GM18909 (cell line): ENCODE results near the gene PIP.
"Not testable (repeated sequence)": the region's sequence is repeated elsewhere in the genome, so short reads cannot be mapped to it uniquely, and the experiment has no call there.

Experiments
- ATAC-seq: cut with Tn5 transposase; IDR thresholded peaks from one replicate; pipeline ENCODE4 v1.9.1; 2021; ENCODE audit warnings: mild to moderate bottlenecking; ENCODE audit not compliant: unreplicated experiment, poor library complexity

PIP gene, protein sequence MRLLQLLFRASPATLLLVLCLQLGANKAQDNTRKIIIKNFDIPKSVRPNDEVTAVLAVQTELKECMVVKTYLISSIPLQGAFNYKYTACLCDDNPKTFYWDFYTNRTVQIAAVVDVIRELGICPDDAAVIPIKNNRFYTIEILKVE

DNA sequence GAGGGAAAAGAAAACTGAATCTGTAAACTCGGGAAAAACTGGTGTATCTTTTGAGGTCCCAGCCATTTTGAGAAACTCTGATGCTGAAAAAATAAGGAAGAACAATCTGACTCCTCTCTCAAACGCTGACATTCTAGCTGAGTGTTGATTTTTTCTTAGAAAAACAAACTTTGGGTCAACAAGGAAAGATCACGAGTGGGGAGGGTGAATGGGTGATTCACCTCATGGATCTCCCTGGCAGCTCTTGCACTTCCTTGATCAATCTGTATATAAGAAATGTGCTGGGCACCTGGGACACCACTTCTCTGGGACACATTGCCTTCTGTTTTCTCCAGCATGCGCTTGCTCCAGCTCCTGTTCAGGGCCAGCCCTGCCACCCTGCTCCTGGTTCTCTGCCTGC lies at the start of gene PIP:
TSS of gene PIP (plus strand) at position 297 of the 400 bp plus-strand sequence. CDS start at position 337, 40 bp downstream.
- ATAC-seq = no peak

DNA sequence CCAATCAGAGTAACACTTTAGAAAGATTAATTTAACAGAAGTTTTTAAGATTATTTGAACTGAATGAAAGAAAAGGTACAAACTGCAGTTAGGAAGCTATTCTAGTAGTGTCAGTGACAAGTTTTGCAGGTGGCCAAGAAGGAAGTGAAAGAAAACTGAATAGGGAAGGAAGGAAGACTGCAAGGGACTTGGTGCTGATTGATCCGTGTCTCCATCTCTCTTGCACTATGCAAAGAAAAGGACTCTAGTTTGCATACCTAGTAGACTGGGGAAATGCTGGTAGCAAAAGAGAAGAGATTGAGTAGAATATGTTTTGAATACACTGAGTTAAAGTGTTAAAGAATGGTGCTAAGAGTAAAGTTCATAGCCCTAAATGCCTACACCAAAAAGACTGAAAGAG lies 46.8 kb upstream of the PIP start:
- peak; percentile 84 for ATAC-seq

DNA sequence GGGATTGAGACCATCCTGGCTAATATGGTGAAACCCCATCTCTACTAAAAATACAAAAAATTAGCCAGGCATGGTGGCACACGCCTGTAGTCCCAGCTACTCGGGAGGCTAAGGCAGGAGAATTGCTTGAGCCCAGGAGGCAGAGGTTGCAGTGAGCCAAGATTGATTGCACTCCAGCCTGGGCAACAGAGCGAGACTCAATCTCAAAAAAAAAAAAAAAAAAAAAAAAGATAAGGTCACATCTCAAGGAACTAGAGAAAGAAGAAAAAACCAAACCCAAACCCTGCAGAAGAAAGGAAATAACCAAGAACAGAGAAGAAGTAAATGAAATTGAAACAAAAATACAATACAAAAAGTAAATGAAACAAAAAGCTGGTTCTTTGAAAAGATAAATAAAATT lies 46.3 kb upstream of the PIP start:
- not testable (repeated sequence) for ATAC-seq

DNA sequence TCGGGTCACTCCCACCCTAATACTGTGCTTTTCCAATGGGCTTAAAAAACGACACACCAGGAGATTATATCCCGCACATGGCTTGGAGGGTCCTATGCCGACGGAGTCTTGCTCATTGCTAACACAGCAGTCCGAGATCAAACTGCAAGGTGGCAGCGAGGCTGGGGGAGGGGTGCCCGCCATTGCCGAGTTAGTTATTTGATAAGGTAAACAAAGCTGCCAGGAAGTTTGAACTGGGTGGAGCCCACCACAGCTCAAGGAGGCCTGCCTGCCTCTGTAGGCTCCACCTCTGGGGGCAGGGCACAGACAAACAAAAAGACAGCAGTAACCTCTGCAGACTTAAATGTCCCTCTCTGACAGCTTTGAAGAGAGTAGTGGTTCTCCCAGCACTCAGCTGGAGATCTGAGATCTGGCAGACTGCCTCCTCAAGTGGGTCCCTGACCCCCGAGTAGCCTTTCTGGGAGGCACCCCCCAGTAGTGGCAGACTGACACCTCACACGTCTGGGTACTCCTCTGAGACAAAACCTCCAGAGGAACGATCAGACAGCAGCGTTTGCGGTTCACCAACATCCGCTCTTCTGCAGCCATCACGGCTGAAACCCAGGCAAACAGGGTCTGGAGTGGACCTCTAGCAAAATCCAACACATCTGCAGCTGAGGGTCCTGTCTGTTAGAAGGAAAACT lies 43.2 kb upstream of the PIP start:
- not testable (repeated sequence) for ATAC-seq

DNA sequence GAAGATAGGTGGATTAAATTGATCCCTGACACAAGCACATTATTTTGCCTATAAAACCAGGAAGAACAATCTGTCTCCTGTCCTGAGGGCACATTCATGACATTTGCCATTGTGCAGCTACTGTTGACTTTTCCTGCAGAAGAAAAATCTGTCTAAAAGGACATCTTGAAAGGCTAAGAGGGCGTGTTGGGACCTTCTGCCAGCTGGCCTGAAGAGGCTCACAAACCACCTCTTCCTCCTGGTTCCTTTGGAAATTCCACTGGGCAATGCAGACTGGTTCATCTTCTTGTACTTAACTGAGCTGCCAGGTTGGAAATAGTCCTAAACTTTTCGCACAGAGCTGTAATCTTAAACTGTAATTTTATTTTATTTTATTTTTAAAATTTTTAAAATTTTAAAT lies 35.7 kb upstream of the PIP start:
- ATAC-seq = no peak

DNA sequence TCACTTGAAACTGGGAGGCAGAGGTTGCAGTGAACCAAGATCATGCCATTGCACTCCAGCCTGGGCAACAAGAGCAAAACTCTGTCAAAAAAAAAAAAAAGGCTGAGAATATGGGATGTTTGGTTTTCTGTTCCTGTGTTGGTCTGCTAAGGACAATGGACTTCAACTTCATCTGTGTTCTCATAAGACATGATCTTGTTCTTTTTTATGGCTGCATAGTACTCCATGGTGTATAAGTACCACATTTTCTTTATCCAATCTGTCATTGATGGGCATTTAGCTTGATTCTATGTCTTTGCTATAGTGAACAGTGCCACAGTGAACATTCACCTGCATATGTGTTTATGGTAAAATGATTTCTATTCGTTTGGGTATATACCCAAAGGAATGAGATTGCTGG lies 32.3 kb upstream of the PIP start:
- ATAC-seq = not testable (repeated sequence)

DNA sequence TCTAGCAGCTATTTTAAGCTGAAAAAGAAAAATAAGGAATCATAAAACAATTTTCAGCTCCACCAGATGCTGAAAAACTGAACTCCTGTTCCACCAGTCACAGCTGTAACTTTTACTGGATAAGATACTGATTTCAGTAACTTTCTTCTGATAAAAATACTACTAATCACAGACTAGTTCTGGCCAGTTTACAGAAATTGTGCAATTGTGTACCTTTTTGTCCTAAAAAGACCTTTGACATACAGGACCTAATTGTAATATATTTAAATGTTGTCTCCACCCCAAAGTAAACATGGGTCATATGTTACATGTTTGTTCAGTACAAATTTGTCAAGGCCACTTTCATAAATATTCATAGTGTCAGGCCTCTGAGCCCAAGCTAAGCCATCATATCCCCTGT lies 27.1 kb upstream of the PIP start:
- no peak for ATAC-seq

DNA sequence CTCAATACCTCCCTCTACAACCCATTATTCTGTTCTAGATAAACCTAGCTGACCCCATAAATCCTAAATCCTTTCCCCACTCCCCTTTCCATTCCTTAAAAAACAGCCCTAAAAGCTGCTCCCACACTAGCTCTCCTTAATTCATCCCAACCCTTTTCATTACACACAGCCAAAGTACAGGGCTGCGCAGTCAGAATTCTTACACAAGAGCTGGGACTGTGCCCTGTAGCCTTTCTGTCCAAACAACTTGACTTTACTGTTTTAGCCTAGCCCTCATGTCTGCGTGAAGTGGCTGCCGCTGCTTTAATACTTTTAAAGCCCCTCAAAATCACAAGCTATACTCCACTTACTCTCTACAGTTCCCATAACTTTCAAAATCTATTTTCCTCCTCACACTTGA lies 23.9 kb upstream of the PIP start:
- ATAC-seq = not testable (repeated sequence)

DNA sequence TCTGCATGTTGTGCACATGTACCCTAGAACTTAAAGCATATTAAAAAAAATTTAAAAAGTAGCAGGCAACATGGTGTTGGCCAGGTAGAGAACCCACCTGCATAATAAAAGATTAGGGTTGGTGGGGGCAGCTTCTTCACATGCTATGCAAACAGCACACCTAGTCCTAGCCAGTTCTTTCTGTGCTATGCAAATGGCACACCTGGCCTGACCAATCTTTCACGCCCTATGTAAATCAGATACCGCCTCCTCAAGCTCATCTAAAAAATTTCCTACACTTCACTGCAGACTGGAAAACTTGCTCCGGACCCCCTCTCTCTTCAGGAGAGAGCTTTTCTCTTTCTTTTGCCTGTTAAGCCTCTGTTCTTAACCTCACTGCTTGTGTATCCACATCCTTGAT lies 14.5 kb upstream of the PIP start:
- ATAC-seq = no peak

DNA sequence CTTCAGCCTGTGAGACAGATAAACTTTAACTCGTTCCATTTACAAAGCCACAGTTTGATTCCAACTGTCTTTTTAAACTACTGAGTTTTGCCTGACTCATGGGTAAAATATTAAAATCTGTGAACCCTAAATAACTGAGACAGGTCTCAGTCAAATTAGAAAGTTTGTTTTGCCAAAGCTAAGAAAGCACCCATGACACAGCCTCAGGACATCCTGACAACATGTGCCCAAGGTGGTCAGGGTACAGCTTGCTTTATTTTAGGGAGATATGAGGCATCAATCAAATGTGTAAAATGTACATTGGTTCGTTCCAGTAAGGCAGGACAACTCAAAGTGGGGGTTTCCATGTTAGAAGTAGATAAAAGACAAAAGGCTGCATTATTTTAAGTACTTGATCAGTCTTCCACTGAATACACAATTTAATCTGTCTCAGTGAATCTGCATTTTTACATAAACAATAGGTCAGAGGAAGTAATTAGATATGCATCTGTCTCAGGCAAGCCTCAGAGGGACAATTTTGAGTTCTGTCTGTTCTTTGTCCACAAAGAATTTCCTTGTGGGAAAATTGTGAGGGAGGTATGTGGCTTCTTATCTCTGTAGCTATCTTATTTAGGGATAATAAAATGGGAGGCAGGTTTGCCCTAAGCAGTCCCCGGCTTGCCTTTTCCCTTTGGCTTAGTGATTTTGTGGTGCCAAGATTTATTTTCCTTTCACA lies 11.0 kb upstream of the PIP start:
- no peak for ATAC-seq

DNA sequence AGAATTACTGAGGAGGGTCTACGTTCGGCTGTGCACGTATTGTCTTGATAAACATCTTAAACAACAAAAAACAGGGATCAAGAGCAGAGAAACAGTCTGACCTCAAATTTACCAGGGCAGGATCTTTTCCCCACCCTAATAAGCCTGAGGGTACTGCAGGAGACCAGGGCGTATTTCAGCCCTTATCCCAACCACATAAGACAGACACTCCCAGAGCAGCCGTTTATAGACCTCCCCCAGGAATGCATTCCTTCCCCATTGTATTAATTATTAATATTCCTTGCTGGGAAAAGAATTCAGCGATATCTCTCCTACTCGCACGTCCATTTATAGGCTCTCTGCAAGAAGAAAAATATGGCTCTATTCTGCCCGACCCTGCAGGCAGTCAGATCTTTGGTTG lies 8.6 kb upstream of the PIP start:
- not testable (repeated sequence) for ATAC-seq

DNA sequence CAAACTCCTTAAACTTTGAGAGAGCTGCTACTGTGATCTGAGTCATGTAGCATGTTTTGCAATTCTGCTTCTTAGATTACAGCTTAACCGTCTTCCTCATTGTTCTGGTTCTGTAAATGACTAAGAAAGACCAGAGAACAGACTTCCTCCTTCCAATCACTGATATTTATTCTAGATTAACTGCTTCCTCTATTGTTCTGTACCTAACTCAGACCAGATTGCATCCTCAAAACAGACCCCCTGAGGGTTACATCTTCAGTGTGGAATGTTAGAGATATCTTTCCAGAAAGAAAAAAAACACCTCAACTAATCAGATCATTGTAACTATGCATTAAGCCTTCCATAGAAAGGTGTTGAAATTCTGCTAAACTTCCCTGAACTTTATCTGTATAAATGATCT lies 5.7 kb upstream of the PIP start:
- ATAC-seq = no peak

DNA sequence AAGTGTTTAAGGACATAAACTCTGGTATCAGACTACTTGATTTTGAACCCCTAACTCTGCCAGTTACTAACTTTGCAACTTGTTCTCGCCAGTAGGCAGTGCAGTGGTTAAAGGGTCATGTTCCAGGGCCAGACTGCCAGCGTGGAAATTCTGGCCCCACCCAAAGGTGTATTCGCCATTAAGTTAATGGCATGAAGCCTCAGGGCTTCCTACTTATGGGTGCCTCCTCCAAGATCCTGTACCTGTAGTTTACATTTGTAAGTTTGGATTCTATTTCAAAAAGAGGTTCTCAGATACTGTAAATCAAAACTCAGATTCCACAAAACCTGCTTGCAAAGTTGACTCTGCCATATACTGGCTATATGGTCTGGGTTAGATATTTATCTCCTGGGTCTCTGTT lies 2.8 kb upstream of the PIP start:
- ATAC-seq = no peak

DNA sequence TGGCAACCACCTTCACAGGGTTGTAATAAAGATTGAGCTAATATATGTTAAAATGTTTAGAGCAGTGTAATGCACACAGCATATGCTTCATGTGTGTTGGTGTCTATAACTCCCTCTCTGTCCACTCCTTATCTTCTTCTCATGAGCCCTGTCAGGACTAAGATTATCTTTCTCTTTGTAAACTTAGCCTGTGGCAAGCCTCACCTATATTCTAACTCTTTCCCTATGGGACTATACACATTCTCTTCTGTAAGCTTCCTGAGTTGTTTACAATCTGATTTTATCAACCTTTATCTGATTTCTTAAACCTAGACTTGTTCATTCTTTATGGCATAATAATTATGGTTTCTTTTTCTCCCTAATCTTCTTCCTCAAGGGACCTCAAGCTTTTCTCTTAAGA lies 2.4 kb upstream of the PIP start:
- ATAC-seq = no peak

DNA sequence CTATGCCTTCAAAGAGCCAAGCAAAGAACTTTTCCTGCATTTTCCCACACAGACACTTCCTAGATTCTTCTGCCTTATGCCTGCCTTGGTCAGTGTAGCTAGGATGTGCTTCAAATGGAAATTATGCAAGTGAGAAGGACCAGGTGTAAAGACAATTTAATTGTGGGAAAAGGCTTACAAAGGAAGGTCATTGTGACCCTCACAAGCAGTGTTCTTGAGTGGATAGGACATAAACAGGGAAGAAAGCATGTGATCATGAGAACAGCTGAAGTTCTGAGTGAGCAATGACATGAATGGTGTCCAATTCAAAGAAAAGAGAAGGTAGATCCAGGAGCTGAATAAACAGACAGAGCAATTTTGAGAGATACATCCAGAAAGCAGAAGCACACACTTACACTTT lies 1.3 kb upstream of the PIP start:
- ATAC-seq = no peak

DNA sequence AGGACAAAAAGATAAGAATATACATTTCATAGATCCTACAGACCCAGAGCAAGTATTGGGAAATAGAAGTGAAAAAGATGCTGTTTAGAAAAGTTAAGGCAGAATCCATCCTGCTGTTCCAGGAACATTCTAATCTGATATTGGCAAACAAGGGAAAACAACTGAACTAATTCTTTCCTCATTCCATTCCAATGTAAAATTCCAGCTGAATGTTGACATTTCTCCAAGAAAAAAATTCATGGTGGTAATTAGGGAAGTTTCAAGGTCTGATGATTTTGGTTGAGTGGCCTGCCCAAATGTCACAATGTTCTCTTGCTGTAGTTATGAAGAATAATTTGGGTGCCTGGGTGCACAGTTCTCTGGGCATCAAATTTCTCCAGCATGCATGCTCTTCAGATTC lies 15.2 kb downstream of the PIP start:
- ATAC-seq = no peak

DNA sequence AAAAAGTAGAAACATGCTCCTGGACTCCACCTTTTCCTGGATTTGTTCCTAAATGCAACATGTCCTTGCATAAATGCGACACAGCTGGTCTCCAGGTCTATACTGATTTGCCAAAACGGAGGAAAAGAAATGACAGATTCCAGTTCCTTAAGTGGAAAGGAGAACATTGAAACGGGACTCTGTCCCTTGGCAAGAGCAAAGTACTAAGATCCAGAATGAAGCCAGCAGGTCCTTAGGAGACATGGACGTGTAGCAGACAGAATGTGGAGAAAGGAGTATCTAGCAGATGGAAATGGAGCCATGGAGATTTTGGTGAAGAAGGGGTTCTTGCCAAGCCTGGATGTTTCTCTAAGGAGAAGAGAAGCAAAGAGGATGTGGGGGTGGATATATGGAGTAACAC lies 16.2 kb downstream of the PIP start:
- ATAC-seq = no peak

DNA sequence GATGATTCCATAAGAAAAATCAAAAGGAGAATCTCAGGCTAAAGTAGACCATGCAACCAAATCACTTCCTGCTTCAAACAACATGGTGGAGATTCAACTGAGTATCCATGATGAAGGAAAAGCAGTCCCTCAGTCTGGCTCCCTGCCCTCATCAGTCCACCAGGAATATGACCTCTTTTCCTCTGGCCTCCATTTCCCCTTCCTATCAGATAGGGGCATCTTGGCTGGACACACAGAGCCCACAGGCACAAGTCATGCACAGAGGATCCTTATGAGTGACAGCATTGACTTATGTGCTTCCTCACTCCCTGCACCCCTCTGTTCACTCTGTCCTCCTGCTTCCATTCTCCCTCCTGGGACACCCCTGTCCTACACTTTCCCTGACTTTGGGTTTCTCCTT lies 16.8 kb downstream of the PIP start:
- no peak for ATAC-seq

DNA sequence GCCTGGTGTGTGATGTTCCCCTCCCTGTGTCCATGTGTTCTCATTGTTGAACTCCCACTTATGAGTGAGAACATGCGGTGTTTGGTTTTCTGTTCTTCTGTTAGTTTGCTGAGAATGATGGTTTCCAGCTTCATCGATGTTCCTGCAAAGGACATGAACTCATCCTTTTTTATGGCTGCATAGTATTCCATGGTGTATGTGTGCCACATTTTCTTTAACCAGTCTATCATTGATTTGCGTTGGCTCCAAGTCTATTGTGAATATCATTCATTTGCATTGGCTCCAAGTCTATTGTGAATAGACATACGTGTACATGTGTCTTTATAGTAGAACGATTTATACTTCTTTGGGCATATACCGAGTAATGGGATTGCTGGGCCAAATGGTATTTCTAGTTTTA lies 18.8 kb downstream of the PIP start:
- ATAC-seq = not testable (repeated sequence)

DNA sequence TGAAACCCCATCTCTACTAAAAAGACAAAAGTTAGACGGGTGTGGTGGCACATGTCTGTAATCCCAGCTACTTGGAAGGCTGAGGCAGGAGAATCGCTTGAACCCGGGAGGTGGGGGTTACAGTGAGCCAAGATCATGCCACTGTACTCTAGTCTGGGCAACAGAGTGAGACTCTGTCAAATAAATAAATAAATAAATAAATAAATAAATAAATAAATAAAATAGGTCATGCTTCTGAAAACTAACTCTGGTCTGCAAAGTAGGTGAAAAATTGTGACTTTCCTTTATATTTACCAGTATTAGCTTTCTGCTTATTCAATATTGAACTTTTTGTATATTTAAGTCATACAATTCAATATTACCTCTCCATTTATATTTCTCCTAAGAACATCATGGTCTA lies 26.7 kb downstream of the PIP start:
- not testable (repeated sequence) for ATAC-seq

DNA sequence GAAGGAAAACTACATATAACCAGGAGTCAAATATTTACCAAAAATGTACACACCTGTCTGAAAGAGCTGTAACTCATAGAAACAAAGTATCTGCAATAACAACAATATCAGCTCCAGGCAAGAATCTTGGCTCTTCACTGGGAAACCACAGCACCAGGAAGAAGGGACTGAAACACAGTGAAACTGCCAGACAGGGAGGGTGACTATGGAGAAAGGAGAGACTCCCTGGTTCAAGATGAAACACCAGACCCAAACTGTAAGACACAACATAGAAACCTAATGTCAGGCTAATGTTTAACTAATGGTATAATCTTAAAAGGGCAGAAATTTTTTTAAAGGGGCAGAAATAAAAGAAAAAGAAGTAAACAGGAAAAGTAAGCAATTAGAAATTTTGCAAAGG lies 39.8 kb downstream of the PIP start:
- ATAC-seq = no peak

DNA sequence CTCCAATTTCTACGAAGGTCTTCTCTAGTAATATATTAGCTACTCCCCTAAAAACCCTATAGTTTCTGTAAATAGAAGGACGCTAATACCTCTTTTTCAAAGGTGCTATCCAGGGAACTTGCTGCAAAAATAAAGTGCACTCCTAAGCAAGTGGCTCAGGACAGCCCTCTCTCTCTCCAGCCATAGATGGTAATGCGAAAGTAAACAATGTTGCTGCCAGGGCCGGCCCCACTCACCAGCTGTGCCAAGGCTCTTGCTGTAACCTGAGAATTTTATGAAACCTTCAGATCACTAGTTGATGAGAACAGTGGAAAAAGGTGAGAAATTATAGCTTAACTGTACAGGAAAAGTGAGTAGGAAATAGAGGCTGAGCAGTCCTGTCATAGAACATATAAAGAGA lies 40.5 kb downstream of the PIP start:
- no peak for ATAC-seq
